GM12878 (cell line): ENCODE results near the gene MAFG. TPM values are rescaled to one million over a fixed set of nuclear protein-coding genes. Genes with fewer than 3 reads are reported as not detected.

ENCODE experiments used
- ATAC-seq: fragments of 200-7000 bp; cut with Tn5 transposase; 3 replicates; pipeline ENCODE4 v1.9.1; 2020; ENCODE audit warnings: mild to moderate bottlenecking, moderate library complexity
- BruUV-seq: library from RNA; stranded (reverse); fragments of 400-500 nt; replicated peaks from 2 replicates; lab custom pipeline; 2021; lab: Mats Ljungman, UMichigan
- CTCF ChIA-PET: fragments of 300-600 bp; sonication (Branson Sonifier 250); formaldehyde crosslinking; extraction: SDS; loops from one replicate; lab custom pipeline; 2021; ENCODE audit warnings: inconsistent platforms; lab: Yijun Ruan, JAX
- POLR2A ChIA-PET: fragments of 350-600 bp; formaldehyde crosslinking; extraction: SDS; loops from one replicate; lab custom pipeline; 2021; ENCODE audit warnings: inconsistent platforms; lab: Charles Lee
- RAD21 ChIA-PET: fragments of 300-600 bp; sonication (Branson Sonifier 250); formaldehyde crosslinking; loops from one replicate; lab custom pipeline; 2023; ENCODE audit warnings: antibody characterized with exemption; ENCODE audit not compliant: unreplicated experiment; lab: Charles Lee
- SMC1A ChIA-PET: fragments of 300-600 bp; sonication (Branson Sonifier 250); formaldehyde crosslinking; loops from one replicate; lab custom pipeline; 2023; ENCODE audit not compliant: unreplicated experiment, uncharacterized antibody; lab: Charles Lee
- DNase-seq: peaks from one replicate; pipeline ENCODE4 v3.0.0-alpha.2; 2011; ENCODE audit warnings: low read depth, low spot score
- FAIRE-seq: peaks from 3 replicates; lab custom pipeline; 2011; peaks lifted over from hg19 to GRCh38; lab: Jason Lieb, UNC
- H2AFZ ChIP-seq: 2 replicates; pipeline ENCODE4 v1.6.0; 2011; ENCODE audit warnings: low read depth, low read length, control low read depth; ENCODE audit not compliant: control insufficient read depth
- H3K27ac ChIP-seq: 2 replicates; pipeline ENCODE4 v1.5.1; 2011; ENCODE audit warnings: control low read depth; ENCODE audit not compliant: control insufficient read depth, insufficient read depth
- H3K27me3 ChIP-seq, 2 experiments: replicated peaks in 1 of 2; 2 replicates each; pipeline versions ENCODE4 v1.6.0 to v1.6.1; 2011; ENCODE audit warnings: low read length in 1 of 2; ENCODE audit not compliant: control insufficient read depth in 2 of 2, insufficient read depth in 2 of 2
- H3K36me3 ChIP-seq, 2 experiments: 2 replicates each; pipeline ENCODE4 v1.5.1; 2011; ENCODE audit warnings: low read length in 1 of 2; ENCODE audit not compliant: control insufficient read depth in 2 of 2, insufficient read depth in 2 of 2
- H3K4me1 ChIP-seq: 2 replicates; pipeline ENCODE4 v1.6.1; 2011; ENCODE audit warnings: mild to moderate bottlenecking, low read length, moderate library complexity, mixed read lengths; ENCODE audit not compliant: control insufficient read depth, insufficient read depth
- H3K4me2 ChIP-seq: 2 replicates; pipeline ENCODE4 v1.6.0; 2011; ENCODE audit warnings: control low read depth; ENCODE audit not compliant: control insufficient read depth, insufficient read depth
- H3K4me3 ChIP-seq: fragments of 200-600 bp; sonication (generic); 2 replicates; pipeline ENCODE4 v1.5.1; 2016
- H3K79me2 ChIP-seq: 2 replicates; pipeline ENCODE4 v1.6.0; 2011; ENCODE audit warnings: low read length; ENCODE audit not compliant: control insufficient read depth, insufficient read depth
- H3K9ac ChIP-seq: 2 replicates; pipeline ENCODE4 v1.8.0; 2011; ENCODE audit warnings: low read length, control low read depth, mixed read lengths; ENCODE audit not compliant: control insufficient read depth, insufficient read depth
- H3K9me3 ChIP-seq: replicated peaks from 3 replicates; pipeline ENCODE4 v1.5.1; 2011; ENCODE audit warnings: mild to moderate bottlenecking, low read length; ENCODE audit not compliant: control insufficient read depth, insufficient read depth
- H4K20me1 ChIP-seq: 2 replicates; pipeline ENCODE4 v1.6.0; 2011; ENCODE audit not compliant: control insufficient read depth, insufficient read depth
- CEBPZ ChIP-seq: fragments of 150-350 bp; IDR thresholded peaks from 2 replicates; pipeline ENCODE4 v1.6.1; 2016; ENCODE audit warnings: low read depth, low read length
- EP300 ChIP-seq, 2 experiments: fragments of 150-350 bp in 1 of 2; IDR thresholded peaks; 2 replicates each; pipeline ENCODE4 v1.6.1; 2011 to 2012; ENCODE audit warnings: low read depth in 2 of 2, low read length in 2 of 2, borderline replicate concordance in 1 of 2, improper control_type of control experiment in 1 of 2, inconsistent platforms in 1 of 2; ENCODE audit not compliant: control insufficient read depth in 1 of 2
- POLR2A ChIP-seq: IDR thresholded peaks from 2 replicates; pipeline ENCODE4 v1.6.1; 2011; ENCODE audit warnings: low read depth, mild to moderate bottlenecking, low read length
- RBBP5 ChIP-seq: fragments of 200-600 bp; sonication (generic); conservative IDR thresholded peaks from 2 replicates; pipeline ENCODE4 v1.6.1; 2016
- SMAD5 ChIP-seq: IDR thresholded peaks from 2 replicates; pipeline ENCODE4 v1.6.1; 2016; ENCODE audit warnings: antibody characterized with exemption, low read depth
- SMARCA5 ChIP-seq: fragments of 450-650 bp; IDR thresholded peaks from 2 replicates; pipeline ENCODE4 v1.6.1; 2017; ENCODE audit warnings: mild to moderate bottlenecking
- SPI1 ChIP-seq: IDR thresholded peaks from 2 replicates; pipeline ENCODE4 v1.6.1; 2011; ENCODE audit warnings: low read depth, mild to moderate bottlenecking, low read length, moderate library complexity, borderline replicate concordance; ENCODE audit not compliant: insufficient read depth
- SRF ChIP-seq, 2 experiments: IDR thresholded peaks; 2 replicates each; pipeline ENCODE4 v1.6.1; 2011; ENCODE audit warnings: low read depth in 2 of 2, low read length in 2 of 2, mild to moderate bottlenecking in 1 of 2, moderate library complexity in 1 of 2
- WGBS: methylation state at CpG from one replicate; pipeline ENCODE4 v1.1.6; 2016; ENCODE audit warnings: low lambda C conversion rate; ENCODE audit not compliant: insufficient replicate concordance, insufficient coverage; ENCODE audit errors: missing lambda C conversion rate; 5-methylcytosine and 5-hydroxymethylcytosine counted together
- in situ Hi-C: fragments of 300-500 bp; cut with MboI; formaldehyde crosslinking; loops from 9 replicates; pipeline ENCODE4 v1.14.3; 2018; ENCODE audit warnings: mixed read lengths
- intact Hi-C: fragments of 100-400 bp; cut with micrococcal nuclease; formaldehyde crosslinking; loops from one replicate; pipeline ENCODE4 v1.14.2; 2022; ENCODE audit not compliant: unreplicated experiment
- polyA plus RNA-seq, 11 experiments: library from polyadenylated mRNA; depleted of rRNA in 4 of 11; unstranded in 6 of 11; stranded (reverse) in 5 of 11; fragments of >200 nt; fragmentation: Nextera tagmentation in 4 of 11; fragmentation: Illumina TruSeq in 1 of 11; extraction: Ambion mirVana in 4 of 11; extraction: Trizol in 1 of 11; gene quantifications; 1 replicate in 1 of 11; 2 replicates in 10 of 11; pipeline versions ENCODE4 v1.2.1 to v1.2.3, GENCODE V29; 2011 to 2016; ENCODE audit warnings: inconsistent platforms in 2 of 11, missing spikeins in 2 of 11, low read depth in 1 of 11
- total RNA-seq, 4 experiments: library from RNA; depleted of rRNA in 3 of 4; stranded (reverse); fragments of >200 nt in 3 of 4; fragmentation: Illumina TruSeq in 1 of 4; extraction: Trizol in 1 of 4; gene quantifications; 2 replicates each; pipeline versions ENCODE4 v1.2.1 to v1.2.3, GENCODE V29; 2013 to 2021

The MAFG gene
- total and polyA plus RNA-seq, 10 of the 15 experiments (the other 5 are each of a cell fraction or from before 2014, with no cell fraction given), result 0.48 to 20.1 (median 7.6) TPM

DNA sequence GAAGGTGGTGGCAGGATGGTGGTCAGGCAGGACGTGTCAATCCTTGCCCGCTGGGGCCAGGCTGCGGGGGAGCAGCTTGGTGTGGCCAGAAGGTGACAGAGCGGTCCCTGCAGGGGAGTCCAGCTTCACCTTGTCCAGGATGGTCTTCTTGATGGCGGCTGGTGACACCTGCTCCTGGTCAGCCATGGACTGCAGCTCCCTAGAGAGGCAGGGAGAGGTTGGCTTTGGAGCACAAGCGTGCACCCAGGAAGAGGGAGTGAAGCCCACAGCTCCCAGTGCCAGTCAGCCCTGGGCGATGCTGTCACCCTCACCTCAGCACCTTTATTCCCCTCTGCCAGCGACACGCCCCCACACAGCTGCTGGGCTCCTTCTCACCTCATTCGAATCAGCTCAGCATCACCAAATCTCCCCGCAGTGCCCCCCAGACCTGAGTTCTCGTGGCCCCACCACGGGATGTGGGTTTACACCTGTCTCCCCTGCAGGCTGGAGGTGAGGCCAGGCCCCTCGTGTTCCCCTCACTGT lies 5.7 kb upstream of the MAFG start:
- no peak overlapping the region for H3K4me3 ChIP-seq
- DNase-seq (no peak), ATAC-seq (no peak), FAIRE-seq (no peak)
- no TSS peak for BruUV-seq
- no peak overlapping the region for H3K4me2 ChIP-seq
- CTCF ChIA-PET, result no interaction called here
- no peak overlapping the region for H3K9ac ChIP-seq
- intact Hi-C loops (no loop called here), in situ Hi-C loops (no loop called here)
- H3K27ac ChIP-seq, result no peak overlapping the region
- H2AFZ ChIP-seq, result no peak overlapping the region
- H3K4me1 ChIP-seq, result peaks cover 17% of the 10 kb centered on the region
- SMC1A ChIA-PET, result no interaction called here
- H3K36me3 ChIP-seq, result peaks cover 0 to 2% of the 10 kb centered on the region in 2 experiments; a peak in 1 of 4 replicates
- 83% methylated on average over 13 of the region's 14 CpGs for WGBS
- POLR2A ChIA-PET, result no interaction called here
- no peaks in the 10 kb centered on the region for H4K20me1 ChIP-seq
- TF ChIP-seq EP300 (IDR thresholded peaks at IDR 0.05; ENCODE audit: borderline replicate concordance in 1 of 2, control insufficient read depth in 1 of 2, low read depth in 2 of 2, low read length in 2 of 2) (no peak), SMAD5 (no peak), SMARCA5 (no peak), SPI1 (no peak), CEBPZ (no peak), SRF (IDR thresholded peaks at IDR 0.05; ENCODE audit: low read depth in 2 of 2, low read length in 2 of 2) (no peak), RBBP5 (no peak), POLR2A (0 out of 2 replicates have a peak, but pooled peaks have one; percentile 16)
- RAD21 ChIA-PET, result no interaction called here
- H3K9me3 ChIP-seq, result no peaks in the 10 kb centered on the region
- H3K27me3 ChIP-seq, result no peaks in the 10 kb centered on the region
- peaks cover 10% of the 10 kb centered on the region for H3K79me2 ChIP-seq
